HL-60/S4 treated with phorbol 12-myristate 13-acetate at 8.2 ng/mL for 4 days and 3 days (cell line): ENCODE data around the gene SFMBT2.

Experiments
- in situ Hi-C: fragments of 300-500 bp; cut with MboI; formaldehyde crosslinking; loops from 2 replicates; pipeline ENCODE4 v1.15.0; 2022; ENCODE audit warnings: low sequenced_read_pairs

Gene SFMBT2

DNA sequence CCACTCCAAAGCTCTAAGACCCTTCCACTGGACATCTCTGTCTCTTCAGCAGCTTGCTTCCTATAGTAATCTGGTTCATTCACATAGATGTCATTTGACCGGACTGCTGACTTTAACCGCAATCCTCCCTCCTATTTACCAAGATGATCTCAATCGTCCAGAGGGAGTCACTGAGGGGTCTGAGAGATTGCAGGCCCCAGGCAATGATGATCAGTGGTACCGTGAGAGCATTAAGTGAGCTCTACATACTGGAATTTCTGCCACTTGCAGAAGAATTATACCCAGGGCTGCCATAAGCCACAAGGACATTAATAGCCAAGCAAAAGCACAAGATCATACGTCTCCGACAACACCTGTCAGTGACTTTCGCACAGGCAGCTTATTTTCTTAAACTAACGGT is 245.9 kb downstream of the SFMBT2 start:
- in situ Hi-C loops, result no loop called here

DNA sequence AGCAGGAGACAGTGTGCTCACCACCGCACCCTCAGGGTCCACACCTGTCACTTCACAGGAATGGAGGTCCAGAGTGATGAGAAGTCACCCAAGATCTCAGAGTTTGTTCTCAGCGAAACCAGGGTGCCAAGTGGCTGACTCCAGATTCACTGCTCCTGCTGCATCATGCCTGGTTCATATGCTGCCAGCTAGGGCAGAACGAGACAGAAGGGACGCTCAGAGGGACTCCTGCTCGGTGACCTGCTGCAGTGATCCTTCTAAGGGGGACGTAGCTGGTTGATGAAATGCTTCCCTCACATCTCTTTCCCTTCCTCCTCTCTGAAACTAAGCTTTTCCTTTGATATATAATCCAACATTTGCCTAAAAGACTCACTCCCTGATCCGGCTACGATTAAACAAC is 248.5 kb downstream of the SFMBT2 start:
- in situ Hi-C loops, result no loop called here

DNA sequence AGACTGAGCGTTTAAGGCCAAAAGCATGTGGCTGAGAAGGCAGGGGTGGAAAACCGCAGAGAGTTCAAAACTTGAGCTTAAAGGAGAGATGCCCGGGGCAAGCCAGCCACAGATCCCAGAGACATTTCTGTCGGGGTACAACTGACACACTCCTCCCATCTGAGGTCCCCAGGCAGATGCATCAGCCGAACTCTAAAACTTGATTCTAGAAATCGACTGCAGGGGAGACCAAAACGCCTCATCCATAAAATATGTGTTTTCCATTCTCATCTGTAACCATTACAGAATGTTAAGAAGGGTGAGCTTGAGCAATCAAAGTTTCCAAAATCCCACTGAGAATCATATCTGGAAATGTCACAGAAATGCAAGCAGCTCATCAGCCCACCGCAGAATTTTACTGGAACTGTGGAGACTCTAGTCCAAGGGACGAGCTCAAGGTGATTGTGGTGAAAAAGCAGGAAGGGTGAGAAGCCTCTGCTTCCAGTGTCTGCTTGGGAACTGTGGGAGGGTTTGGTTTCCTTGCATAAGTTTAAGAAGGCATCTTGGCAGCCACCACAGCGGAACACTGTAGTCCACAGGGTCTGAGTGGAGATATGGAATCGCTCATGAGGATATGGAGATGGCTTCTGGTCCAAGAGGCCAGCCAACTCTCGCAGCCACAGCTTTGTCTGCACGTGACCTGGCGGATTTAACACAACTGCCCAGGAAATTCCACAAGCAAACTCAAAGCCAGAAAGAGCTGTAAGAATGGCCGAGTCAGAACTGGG is 249.2 kb downstream of the SFMBT2 start:
- in situ Hi-C loops, result no loop called here

DNA sequence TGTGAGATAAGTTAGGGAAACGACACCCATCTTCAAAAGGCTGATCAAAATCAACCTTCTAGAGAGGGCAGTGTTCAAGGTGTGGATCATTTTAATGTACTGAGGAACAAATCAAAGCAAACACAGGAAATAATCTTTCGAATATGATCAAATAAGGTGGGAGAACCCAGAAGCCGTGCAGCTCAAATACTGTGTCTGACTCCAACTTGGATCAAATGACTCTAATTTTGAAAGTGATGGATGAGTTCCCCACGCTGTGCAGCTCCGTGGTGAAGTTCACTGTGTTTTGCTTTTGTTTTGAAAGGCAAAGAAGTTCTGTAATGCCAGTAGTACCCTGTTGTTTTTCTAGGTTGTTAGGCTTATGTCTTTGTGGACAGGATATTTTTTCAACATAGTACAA is 250.9 kb downstream of the SFMBT2 start:
- in situ Hi-C loops, result no loop called here

DNA sequence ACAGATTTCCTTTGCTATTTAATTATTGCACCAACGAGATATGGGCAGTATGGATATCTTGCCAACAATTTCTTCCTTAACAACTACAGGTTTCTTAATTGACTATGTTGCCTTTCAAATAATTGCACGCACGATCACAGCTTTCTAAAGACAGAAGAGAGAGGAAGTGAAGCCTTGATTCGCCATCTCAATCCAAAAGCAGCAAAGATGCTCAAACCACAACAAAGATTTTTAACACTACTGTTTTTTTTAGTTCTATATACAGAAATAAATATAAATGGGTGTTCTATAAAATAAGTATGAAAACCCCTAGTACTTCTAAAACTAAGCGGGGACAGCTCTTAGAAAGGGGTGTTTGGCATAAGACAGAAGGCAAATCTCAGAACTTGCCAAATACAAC is 251.3 kb downstream of the SFMBT2 start:
- in situ Hi-C loops, result no loop called here

DNA sequence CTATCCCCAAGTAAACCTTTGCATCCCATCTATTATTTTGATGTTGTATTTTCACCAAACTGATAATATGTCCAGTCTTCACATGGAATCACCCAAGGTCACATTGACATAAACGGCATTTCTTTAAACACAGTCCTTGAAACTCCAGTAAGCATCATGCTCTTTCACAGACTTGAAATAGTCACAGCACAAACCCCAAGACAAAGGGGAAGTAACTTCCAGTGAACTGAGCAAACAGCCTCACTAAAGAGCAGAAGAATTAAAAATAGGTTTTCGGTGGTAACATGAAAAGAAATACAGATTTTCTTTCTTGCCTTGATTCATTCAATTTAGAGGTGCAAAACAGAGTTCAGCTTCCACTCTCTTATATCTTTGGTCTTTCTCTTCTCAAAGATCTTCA is 253.7 kb downstream of the SFMBT2 start:
- in situ Hi-C loops, result no loop called here

DNA sequence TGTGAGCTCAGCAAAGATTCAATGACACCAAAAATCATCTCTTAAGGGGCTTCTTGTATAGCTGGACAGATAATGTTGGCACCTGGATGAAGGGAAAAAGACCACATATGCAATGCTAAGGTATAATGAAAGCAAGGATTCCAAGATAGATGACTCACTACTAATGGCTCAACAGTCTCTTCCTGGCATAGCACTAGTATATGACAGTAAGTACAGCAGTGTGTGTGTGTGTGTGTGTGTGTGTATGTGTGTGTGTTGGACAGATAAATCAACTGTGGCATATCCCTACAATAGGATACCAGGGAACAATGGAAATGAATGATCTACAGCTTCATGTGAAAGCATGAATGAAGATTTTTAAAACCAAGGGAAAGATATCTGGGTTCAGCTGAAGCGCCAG is 257.1 kb downstream of the SFMBT2 start:
- in situ Hi-C loops, result no loop called here

DNA sequence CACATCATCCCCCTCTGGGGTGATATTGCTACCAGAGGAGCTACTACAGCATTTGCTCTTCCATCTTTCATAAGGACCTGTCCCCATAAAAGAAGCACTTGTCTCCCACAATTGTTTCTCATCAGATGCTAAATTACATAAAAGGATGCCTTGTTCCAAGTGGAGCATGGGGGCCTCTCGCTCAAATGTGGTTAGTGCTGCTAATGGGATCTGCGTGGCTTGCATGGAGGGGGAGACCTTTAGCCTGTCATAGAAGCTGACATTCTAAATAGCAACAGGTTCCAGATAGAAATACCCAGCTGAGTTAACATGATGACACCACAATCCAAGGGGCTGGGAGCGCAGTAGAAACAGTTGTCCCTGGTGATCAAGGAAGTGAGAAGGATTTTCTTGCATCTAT is 257.9 kb downstream of the SFMBT2 start:
- in situ Hi-C loops, result no loop called here

DNA sequence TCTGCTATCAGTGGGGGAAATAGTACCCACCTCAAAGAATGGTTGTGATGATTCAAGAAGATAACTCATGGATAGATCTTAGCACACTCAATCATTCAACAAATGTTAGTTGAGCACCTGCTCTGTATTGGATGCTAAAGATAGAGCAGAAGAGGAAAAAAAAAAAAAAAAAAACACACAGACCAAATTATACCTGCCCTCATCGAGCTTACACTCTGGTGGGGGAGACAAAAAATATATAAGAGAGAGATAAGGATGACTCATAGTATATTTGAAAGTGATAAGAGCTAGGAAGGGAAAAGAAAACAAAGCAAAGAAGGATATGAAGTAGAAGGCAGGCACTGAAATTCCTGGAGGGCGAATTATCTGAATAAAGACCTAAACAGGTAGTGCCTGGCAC is 258.5 kb downstream of the SFMBT2 start:
- in situ Hi-C loops, result no loop called here

DNA sequence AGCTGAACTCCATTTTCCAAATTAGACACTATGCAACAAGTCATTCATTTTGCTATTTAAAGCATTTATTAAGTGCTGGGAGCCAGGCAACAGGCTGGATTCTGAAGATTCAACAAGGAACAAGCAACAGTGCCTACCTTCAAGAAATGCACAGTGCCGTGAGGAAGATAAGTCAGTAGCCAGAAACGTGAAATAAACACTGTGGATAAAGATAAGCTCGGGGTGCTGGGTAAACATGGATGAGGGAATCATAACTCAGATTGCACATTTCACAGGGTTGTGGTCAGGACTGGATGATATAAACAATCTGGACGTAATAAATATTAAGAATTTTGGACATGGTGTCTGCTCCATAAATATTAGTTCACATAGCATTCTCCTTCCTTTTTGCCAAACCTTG is 259.3 kb downstream of the SFMBT2 start:
- in situ Hi-C loops, result no loop called here

DNA sequence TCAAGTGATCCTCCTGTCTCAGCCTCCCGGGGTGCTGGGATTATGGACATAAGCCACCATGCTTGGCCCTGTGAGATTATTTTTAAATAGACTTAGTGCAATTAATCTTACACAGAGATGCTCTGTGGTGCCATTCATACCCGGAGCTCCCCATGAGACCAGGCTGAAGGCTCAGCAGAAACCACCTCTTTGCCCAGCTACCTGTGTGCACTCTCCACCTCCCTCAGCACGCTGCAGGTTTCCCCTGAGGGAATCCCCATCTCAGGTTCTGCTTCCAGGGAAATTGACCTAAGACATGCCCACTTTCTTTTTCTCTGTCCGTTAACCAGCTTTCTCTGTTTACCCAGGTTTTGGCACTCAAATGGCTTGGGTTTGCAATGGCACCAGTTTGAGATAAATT is 260.5 kb downstream of the SFMBT2 start:
- in situ Hi-C loops, result no loop called here

DNA sequence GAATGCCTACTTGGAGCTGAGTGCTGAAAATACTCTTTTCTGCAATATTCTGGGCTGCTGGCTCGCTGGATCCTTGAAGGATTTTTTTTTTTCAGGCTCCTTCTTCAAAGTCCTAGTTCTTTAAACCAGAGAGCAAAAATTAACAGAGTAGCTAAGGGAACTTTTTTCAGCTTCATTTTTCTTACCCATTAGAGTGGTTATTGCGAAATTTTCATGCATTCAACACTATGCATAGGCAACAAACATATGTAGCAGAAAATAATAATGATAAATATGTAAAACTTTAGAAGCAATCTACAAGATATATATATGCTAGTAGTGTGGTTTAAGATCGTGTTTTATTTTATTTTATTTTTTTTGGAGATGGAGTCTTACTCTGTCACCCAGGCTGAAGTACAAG is 264.6 kb downstream of the SFMBT2 start:
- in situ Hi-C loops, result no loop called here

DNA sequence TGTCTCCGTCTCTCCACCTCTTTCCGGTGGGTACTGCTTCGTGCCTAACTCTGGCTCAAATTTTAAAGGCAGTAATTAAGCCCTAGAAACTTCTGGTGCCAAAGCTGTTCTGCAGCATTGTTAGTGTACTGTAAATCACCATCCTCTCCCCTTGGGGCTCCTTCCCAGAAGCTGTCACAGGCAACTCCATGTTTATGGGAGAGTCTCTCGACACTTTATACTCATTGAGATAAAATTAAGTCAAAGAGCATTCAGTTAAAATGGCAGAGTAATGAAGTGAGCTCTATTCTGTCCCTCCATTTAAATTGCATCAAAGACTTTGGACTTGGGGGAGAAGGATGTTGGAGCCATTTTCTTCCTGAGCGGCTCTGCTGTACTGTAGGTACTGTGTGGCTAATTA is 274.8 kb downstream of the SFMBT2 start:
- in situ Hi-C loops, result no loop called here

DNA sequence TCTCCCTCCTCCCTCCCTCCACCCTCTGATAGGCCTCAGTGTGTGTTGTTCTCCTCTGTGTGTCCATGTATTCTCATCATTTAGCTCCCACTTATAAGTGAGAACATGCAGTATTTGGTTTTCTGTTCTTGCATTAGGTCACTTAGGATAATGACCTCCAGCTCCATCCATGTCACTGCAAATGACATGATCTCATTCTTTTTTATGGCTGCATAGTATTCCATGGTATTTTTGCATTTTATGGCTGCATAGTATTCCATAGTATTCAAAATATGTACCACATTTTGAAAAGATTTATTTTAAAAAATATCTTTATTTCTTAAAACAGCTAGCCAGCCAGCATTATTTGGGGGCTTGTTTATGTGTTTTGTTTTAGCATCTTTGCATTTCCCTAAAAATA is 275.6 kb downstream of the SFMBT2 start:
- in situ Hi-C loops, result no loop called here

DNA sequence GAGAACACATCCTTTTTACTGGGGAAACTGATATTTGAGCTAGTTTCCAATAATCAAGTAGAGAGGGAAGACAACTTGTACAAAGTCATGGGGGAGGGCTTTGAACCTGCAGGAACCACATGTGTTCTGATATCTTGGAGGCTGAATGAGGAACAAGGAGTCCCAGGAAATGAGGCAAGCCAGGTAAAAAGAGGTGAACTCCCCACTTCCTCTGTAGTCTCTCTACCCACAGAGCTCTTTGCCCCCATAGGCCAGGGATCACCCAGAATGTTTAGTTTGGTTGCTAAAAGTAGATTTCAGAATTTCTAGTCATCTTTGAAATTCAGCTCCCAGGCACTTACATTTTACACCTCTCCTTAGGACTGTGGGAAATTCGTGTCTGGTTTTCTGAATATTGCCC is 276.4 kb downstream of the SFMBT2 start:
- in situ Hi-C loops, result no loop called here

DNA sequence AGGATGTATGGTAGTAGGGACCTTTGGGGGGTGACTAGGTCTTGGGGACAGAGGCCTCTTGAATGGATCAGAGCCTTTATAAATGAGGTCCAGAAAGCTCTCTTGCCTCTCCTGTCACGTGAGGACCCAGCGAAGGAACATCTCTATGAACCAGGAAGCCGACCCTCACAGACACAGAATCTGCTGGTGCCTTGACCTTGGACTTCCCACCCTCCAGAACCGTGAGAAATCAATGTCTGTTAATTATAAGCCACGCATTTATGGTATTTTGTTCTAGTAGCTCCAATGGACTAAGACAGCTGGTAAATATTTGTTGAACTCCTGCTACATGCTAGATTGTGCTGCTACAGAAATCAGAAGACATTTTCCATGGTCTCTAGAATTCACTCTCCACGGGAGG is 276.9 kb downstream of the SFMBT2 start:
- in situ Hi-C loops, result no loop called here

DNA sequence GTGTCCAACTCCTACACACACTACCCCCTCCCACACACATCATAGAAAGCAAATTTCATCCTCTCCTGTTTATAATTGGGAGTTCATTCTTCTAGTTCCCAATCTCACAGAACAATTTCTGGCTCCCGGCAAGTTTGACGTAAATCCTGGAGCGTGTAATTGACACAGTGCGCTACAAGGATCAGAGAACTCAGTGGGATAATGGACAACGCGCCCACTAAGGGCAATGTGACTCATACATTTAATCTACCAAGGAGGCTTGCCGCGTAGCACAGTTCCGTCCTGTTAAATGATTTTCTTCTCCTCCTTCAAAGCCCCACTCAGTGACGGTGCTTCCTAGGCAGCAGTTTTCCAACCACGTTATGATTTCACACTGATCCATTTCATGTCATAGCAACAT is 277.6 kb downstream of the SFMBT2 start:
- in situ Hi-C loops, result no loop called here

DNA sequence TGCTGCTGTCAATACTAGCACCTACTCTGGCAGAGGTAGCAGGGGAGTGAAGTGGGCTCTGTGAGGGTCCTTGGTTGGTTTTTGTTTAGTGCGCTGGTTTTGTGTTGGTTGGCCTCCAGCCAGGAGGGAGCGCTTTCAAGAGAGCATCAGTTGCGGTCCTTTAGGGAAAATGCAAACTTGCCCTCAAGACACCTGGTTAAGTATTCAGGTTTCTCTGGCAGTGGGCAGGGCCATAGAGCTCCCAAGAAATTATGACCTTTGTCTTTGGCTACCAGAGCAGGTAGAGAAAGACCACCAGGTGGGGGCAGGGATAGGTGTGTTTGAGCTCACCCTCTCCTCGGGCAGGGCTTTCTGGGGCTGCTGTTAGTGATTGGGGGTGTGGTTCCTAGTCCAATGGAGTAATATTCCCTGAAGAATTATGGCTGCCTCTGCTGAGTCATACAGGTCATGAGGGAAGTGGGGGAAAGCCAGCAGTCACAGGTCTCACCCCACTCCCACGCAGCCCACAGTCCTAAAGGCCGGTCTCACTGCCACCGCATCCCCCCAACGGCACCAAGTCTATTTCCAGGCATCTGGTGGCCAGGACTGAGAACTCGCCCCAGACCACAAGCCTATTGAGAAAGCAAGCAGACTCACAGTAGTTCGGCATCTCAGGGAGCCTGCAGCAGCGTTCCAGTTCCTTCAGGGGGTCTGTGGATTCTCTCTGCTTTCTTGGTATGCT is 280.5 kb downstream of the SFMBT2 start:
- in situ Hi-C loops, result no loop called here

DNA sequence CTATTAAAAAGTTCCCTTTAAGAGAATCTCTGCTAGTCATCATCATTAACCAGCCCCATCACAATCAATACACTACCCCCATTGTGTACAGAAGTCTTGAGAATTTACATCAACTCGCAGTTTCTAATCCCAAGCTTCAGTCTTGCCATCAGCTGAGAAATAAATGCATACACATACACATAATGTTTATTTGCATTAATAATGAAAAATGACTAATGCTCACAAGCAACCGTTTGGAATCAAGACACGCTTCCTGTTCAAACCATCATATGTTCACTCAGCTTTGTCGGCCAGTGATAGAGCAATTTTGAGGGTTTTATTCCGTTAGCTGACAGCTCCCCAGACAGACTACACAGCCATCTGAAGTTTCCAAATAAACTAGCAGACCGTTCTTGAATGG is 287.1 kb downstream of the SFMBT2 start:
- in situ Hi-C loops, result no loop called here

DNA sequence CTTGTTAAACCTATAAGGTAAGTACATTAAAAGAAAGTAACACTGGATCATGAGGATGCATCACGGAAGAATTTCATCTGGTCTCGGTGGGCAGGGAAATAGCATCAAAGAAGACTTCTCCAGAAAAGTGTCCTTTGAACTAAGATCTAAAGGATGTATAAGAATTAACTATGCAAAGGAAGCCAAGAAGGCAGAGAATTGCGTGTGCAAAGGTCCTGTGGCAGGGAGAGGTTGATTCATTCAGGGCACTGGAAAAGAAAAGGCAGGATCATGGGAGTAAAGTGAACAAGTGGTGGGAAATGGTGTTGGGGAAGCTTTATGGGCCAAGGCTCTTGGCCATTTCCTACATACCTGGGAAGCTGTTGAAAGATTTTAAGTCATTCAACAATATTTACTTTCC is 288.3 kb downstream of the SFMBT2 start:
- in situ Hi-C loops, result no loop called here

DNA sequence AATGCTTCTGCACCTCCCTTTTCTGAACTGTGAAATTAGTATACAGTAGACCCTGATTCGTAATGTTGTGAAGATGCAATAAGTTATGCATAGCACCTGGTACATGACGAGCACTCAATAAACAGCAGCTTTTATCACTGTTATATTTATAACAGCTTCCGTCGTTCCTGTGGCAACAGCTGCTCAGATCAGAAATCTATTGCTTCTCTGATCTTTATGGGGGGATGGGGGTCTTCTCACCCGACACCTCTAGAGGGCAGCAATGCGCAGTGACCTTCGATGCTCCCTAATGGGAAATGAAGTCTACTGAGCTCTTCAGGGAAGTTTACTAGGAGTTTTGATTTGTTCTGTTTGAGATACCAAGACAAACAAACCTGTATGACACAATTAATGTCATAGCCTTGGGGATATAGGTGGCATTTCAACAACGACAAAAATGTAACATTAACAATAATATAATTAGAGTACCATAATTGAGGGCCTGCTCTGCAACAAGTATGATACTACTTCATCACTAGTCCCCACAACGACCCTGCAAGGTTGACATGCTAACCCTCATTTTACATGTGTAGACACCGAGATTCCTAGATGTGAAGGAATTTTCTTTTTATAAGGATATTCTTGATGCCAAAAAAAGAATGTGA is 289.6 kb downstream of the SFMBT2 start:
- in situ Hi-C loops, result no loop called here

DNA sequence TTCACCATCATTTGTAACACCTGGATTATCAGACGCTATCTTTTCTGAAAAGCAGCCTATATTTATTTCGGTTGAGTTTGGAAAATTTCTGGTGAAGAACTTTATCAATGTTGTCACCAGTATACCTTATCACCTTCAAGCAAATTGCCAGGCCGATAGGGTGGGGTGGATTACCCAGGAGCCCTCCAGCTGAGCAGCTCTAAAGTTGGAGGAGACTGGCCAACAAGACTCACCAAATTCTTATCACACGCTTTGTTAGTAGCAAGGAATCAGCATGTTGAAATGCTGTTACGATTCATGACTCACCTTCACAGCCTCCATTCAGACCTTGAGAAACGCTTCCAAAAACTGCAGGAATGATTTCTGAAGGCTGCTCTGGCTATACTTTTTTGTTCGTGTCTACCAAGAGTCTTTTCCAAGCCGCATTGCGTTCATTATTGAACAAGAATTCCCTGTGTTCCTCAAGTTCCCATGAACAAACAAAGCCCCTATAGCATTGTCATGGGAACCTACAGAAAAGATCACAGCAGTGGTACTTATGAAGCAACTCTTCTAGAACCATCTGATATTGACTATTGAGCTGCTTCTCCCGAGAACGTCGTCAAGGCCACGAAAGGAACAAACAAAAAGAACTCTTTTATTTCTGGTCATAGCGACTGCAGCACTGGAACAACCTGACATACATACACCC is 291.4 kb downstream of the SFMBT2 start:
- in situ Hi-C loops, result no loop called here
